Stimulated activated CD4-positive, alpha-beta T cell treated with anti-CD3 and anti-CD28 coated beads, Interleukin-2, amount 100 ng/mL, for 4 hours (primary cell): ENCODE results near the gene MCM5.
"Not testable (repeated sequence)": the region's sequence is repeated elsewhere in the genome, so short reads cannot be mapped to it uniquely, and the experiment has no call there.

Experiments used
- DNase-seq: peaks from one replicate; pipeline ENCODE4 v3.0.0-alpha.2; 2020; ENCODE audit warnings: low read depth

MCM5 gene

GRCh38 chr22:35399678-35400500, at the start of gene MCM5:
Gene MCM5 (plus strand): TSS chr22:35400140. CDS start chr22:35400439, 299 bp downstream.
- DNase-seq = peak; percentile 93

- DNase-seq = peak; percentile 74
Observed at GRCh38 chr22:35350539-35351503, 49.1 kb upstream of the MCM5 start.

GRCh38 chr22:35352214-35353111, 47.5 kb upstream of the MCM5 start:
- DNase-seq = peak; percentile 38

GRCh38 chr22:35353318-35353717, 46.6 kb upstream of the MCM5 start:
- DNase-seq = no peak

DNA sequence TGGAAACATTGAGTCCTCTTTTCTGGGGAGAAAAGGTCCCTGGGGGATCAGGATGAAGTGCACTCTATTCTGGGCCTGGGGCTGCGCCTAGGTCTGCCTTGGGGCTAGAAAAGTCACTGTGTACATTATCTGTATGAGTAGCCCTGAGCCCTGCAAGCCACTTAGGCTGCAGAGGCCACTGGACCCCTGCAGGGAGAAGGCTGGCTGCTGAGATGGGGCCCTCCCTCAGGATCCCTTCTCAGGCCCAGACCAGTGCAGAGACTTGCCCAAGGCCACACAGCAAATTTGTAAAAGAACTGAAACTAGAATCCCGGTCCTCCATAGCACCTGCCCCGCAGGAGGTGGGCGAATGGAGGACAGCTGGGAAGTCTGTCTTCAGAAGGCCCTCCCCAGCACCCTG, 45.9 kb upstream of the MCM5 start:
- no peak for DNase-seq

DNA sequence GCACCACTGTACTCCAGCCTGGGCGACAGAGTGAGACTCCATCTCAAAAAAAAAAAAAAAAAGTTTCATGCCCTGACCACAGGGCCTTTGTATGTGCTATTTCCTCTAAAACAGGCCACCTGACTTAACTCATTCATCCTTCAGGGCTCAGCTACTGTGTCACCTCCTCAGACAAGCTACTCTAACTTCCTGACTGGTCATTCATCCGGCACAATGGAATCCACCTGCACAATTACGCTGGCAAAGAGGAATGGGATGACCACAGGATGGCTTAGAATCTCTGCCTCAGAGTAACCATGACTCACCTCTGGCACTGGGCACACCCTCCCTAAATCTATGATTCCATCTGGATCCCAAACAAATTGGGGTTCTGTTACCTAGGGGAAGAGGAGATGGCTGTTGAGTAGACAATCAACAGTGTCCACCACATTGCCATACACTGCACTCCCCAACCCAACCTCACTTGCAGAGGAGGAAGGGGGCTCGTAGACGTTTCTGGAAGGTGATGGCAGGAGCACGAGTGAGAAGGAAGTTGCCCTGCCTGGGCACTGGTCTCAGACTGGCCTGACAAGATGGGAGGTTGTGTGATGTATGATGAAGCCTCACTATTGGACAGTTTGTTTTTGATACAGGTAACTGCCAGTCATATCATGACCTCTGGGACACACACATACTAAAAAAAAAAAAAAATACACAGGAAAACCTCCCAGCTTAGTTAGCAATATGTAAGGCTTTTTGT, 41.9 kb upstream of the MCM5 start:
- DNase-seq = no peak

DNA sequence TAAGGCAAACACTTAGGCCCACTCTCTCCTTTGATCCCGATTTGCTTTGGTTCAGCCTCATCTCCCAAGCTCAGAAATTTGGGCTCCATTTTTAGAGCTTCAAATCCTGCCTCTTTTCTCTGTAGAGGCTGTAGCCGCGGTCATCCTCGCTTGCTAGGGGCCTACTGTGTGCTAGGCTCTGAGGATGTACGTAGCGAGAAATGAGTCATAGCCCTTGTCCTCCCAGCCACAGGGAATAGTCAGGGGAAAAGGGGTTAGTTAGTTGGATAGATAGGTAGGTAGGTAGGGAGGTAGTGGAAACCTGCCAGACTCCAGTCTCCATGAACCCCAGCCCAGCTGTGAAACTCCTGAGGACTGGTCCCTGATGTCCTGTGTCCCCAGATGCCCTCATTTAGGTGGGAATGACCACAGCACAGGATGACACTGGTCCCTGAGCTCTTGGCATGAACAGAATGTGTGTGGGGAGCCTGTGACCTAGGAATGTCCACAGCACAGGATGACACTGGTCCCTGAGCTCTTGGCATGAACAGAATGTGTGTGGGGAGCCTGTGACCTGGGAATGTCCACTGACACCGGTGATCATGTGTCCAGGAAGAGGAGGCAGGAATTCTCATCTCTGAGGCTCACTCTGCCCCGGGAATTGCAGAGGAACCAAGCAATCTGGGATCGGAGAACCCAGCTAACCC, 40.4 kb upstream of the MCM5 start:
- DNase-seq = no peak

DNA sequence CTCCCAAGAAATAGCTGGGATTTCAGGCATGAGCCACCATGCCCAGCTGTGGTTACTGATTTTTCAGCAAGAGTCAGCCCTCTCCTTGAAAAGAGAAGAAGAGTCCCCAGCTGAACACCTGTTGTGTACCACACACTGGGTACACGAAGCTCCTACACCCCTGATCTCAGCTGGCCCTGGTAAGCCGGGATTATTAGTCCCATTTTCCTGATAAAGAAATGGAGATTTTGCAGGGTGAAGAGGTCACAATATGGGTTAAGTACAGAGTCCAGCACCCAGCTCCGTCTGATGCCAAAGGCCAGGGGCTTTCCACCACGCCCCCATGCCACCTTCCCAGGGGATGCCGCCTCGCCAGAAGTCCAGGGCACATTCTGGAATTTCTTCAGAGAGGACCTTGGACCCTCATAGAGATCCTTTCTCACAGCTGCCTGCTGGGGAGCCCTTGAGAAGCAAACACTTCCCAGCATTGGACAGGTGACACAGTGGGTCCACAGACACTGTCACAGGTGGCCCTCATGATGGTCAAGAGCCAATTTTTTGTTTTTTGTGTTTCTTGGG, 38.9 kb upstream of the MCM5 start:
- no peak for DNase-seq

DNA sequence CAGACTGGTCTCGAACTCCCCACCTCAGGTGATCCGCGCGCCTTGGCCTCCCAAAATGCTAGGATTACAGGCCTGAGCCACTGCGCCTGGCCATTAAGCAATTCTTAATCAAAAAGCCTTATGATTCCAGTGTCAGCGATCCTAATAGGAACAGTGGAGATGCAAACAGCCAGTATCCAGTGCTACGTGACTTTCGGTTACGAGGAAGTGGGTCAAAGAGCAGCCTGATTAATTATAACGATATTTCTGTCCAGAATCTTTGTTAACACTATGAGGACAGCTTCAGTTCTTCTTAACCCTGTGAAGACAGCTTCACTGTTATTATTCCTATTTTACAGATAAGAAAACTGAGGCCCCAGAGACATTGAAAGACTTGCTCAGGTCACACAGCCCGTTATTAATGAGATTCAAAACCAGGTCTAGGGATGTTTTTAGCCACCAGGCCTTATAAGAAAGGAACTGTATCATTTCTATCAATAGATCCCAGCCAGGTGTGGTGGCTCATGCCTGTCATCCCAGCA, 36.3 kb upstream of the MCM5 start:
- no peak for DNase-seq

- not testable (repeated sequence) for DNase-seq
Observed at GRCh38 chr22:35364230-35364629, 35.7 kb upstream of the MCM5 start.

DNA sequence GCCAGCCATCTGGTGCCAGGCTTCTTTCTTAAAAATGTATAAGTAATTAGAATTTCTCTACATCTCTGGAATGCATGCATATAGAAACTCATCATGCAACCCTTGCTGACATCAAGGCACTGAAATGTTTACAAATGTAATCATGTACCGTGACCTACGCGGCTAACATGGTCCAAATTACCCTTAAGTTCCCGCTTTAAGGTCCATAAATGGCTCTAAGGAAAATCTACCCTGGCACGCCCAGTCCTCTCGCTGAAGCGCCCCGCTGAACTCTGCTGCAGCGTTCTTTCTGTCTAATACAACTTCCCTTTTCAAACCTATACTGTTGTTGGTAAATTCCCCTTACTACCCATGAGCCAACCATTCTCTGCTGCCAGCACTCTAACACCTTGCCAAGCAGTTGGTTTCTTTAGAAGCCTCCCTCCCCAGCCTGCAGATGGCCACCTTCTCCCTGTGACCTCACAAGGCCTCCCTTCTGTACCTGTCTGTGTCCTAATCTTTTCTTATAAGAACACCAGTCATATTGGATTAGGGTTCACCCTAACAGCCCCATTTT, 32.5 kb upstream of the MCM5 start:
- no peak for DNase-seq

- DNase-seq = no peak
Observed at GRCh38 chr22:35368386-35368785, 31.6 kb upstream of the MCM5 start.

DNA sequence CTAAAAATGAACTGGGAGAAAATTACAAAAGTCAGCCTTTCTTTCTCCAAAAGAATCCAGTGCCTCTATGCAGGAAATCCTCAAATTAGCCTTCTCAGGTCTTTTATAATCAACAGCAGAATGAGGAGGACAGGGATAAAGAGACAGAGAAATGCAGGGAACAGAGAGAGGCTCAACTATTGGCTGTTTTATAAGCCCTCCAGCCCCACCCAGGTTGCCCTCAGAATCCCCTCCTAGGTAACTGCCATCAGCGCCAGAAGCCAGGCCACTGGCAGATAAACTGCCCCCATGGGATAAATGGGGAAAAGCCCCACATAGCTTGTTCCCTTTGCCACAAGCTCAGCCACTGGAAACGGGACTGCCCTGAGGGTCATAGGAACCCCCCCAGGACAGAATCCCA, 29.9 kb upstream of the MCM5 start:
- DNase-seq = no peak

GRCh38 chr22:35373781-35374180, 26.2 kb upstream of the MCM5 start:
- no peak for DNase-seq

GRCh38 chr22:35375031-35375430, 24.9 kb upstream of the MCM5 start:
- no peak for DNase-seq

DNA sequence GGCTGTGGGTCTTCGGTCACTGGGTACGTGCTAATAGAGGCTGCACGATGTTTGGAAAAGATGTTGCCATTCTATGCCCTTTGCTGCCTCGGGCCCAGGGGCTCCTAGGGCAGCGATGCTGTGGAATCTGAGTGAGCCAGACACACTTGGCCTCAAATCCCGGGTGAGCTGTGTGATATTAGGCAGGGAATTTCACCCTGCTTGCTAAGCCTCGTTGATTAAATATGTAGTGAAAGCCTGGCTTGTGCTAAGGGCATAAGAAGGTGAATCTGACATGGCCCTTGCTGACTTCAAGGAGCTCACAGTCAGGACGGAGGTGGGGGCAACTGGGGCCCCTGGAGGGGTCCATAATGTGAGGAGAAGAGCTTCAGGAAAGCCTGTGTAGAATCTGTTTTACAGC, 24.4 kb upstream of the MCM5 start:
- no peak for DNase-seq

GRCh38 chr22:35376728-35377472, 23.0 kb upstream of the MCM5 start:
- DNase-seq = peak; percentile 31

GRCh38 chr22:35377735-35378134, 22.2 kb upstream of the MCM5 start:
- no peak for DNase-seq

GRCh38 chr22:35378621-35379020, 21.3 kb upstream of the MCM5 start:
- no peak for DNase-seq
